Skeletal muscle tissue (tissue), 4 donors: ENCODE data around the gene DRAXIN. TPM values are rescaled to one million over a fixed set of nuclear protein-coding genes. Genes with fewer than 3 reads are reported as not detected.

Source experiments
- H3K27ac ChIP-seq: one replicate; pipeline ENCODE4 v1.7.0; 2013; ENCODE audit warnings: mild to moderate bottlenecking, low read depth, low read length, inconsistent platforms
- H3K27me3 ChIP-seq, 3 donors: one replicate each; pipeline ENCODE4 v1.7.0; 2013; ENCODE audit warnings: low read length in 3 of 3; ENCODE audit not compliant: control insufficient read depth in 3 of 3, insufficient read depth in 3 of 3
- H3K36me3 ChIP-seq, 3 donors: one replicate each; pipeline ENCODE4 v1.7.0; 2013; ENCODE audit warnings: low read length in 3 of 3; ENCODE audit not compliant: control insufficient read depth in 3 of 3, insufficient read depth in 3 of 3
- H3K4me1 ChIP-seq, 3 donors: one replicate each; pipeline ENCODE4 v1.7.0; 2013; ENCODE audit warnings: low read length in 3 of 3, mild to moderate bottlenecking in 3 of 3; ENCODE audit not compliant: control insufficient read depth in 3 of 3, insufficient read depth in 3 of 3
- H3K4me3 ChIP-seq, 3 donors: one replicate each; pipeline ENCODE4 v1.7.0; 2013; ENCODE audit warnings: low read length in 3 of 3
- H3K9ac ChIP-seq, 3 donors: one replicate each; pipeline ENCODE4 v1.7.0; 2013; ENCODE audit warnings: low read length in 3 of 3, mild to moderate bottlenecking in 3 of 3, moderate library complexity in 2 of 3, low read depth in 1 of 3
- H3K9me3 ChIP-seq, 3 donors: one replicate each; pipeline ENCODE4 v1.7.0; 2013; ENCODE audit warnings: low read length in 3 of 3; ENCODE audit not compliant: control insufficient read depth in 3 of 3
- total RNA-seq: library from RNA; depleted of rRNA; stranded (reverse); fragments of >200 nt; gene quantifications from one replicate; pipeline ENCODE4 v1.2.3, GENCODE V29; 2014
- donor health status: Osteomylitis.

Gene DRAXIN
- total RNA-seq, 1 donor from 2014 or later: not detected

DNA sequence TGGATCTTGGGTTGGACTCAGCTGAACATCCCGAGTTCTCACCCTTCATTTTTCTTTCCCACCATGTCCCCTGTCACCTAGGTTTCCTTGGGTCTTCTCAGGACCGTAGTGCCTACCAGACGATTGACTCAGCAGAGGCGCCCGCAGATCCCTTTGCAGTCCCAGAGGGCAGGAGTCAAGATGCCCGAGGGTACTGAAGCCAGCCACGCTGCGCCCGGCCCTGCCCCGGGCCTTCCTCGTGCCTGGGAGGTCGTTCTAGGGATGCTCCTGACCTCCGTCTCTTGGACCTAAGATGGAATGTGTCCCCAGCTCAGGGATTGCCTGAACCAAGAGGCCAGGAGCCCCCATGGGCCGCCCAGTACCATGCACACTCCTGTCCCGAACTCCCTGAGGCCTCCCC lies 58.5 kb downstream of the DRAXIN start:
- H3K9me3 ChIP-seq: no peaks in the 10 kb centered on the region
- H3K4me3 ChIP-seq: no peak overlapping the region
- H3K4me1 ChIP-seq: peaks cover 0 to 2% (median 0%) of the 10 kb centered on the region in 3 donors
- H3K36me3 ChIP-seq: peaks cover 30 to 46% (median 38%) of the 10 kb centered on the region in 3 donors
- no peaks in the 10 kb centered on the region for H3K27me3 ChIP-seq
- no peak overlapping the region for H3K9ac ChIP-seq
- no peak overlapping the region for H3K27ac ChIP-seq

- Histone ChIP-seq H3K9ac (no peak overlapping the region), H3K4me3 (no peak overlapping the region), H3K9me3 (no peaks in the 10 kb centered on the region), H3K4me1 (no peaks in the 10 kb centered on the region), H3K27me3 (no peaks in the 10 kb centered on the region), H3K36me3 (peaks cover 25 to 38% (median 30%) of the 10 kb centered on the region in 3 donors), H3K27ac (no peak overlapping the region)
Observed at GRCh38 chr1:11751087-11751486, 59.6 kb downstream of the DRAXIN start.

GRCh38 chr1:11752359-11753088 lies 61.0 kb downstream of the DRAXIN start:
- no peaks in the 10 kb centered on the region for H3K9me3 ChIP-seq
- H3K27me3 ChIP-seq: no peaks in the 10 kb centered on the region

GRCh38 chr1:11753555-11754208 lies 62.2 kb downstream of the DRAXIN start:
- no peak overlapping the region for H3K4me3 ChIP-seq
- no peaks in the 10 kb centered on the region for H3K9me3 ChIP-seq
- H3K27ac ChIP-seq: no peak overlapping the region
- peaks cover 14 to 19% (median 16%) of the 10 kb centered on the region in 3 donors for H3K36me3 ChIP-seq
- no peak overlapping the region for H3K9ac ChIP-seq
- H3K4me1 ChIP-seq: no peaks in the 10 kb centered on the region
- H3K27me3 ChIP-seq: no peaks in the 10 kb centered on the region

More at GRCh38 chr1:11752359-11753088, 61.0 kb downstream of the DRAXIN start:
- Histone ChIP-seq H3K27ac (no peak overlapping the region), H3K9ac (no peak overlapping the region), H3K4me3 (no peak overlapping the region), H3K36me3 (peaks cover 21 to 27% (median 26%) of the 10 kb centered on the region in 3 donors), H3K4me1 (no peaks in the 10 kb centered on the region)

DNA sequence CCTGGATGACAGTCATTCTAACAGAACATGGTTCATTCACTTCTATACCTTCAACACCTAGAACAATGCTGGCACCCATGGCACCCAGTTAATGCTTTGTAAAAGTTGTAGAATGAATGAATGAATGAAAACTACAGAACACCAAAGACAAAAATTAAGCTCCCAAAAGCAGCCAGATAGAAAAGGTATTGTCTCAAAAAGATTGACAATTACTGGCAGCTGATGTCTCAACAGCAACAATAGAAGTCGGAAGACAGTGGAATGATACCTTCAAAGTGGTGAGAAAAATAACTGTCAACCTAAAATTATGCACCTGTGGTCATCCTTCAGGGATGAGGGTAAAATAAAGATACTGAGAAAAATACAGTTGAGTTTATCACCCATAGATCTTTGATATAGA lies 65.5 kb downstream of the DRAXIN start:
- Histone ChIP-seq H3K27ac (no peak overlapping the region), H3K9me3 (no peaks in the 10 kb centered on the region), H3K27me3 (peaks cover 10 to 18% (median 13%) of the 10 kb centered on the region in 3 donors), H3K4me3 (no peak overlapping the region), H3K9ac (no peak overlapping the region), H3K4me1 (peaks cover 0 to 4% (median under 1%) of the 10 kb centered on the region in 3 donors), H3K36me3 (no peaks in the 10 kb centered on the region)

DNA sequence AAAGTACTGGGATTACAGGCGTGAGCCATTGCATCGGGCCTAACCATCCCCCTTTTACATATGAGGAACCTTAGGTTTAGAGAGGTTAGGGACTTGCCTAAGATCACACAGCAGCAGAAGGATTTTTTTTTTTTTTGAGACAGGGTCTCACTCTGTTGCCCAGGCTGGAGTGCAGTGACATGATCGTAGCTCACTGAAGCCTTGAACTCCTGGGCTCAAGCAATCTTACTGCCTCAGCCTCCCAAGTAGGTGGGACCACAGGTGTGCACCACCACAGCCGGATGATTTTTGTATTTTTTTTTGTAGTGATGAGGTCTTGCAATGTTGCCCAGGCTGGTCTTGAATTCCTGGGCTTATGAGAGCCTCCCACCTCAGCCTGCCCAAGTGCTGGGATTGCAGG lies 68.3 kb downstream of the DRAXIN start:
- H3K4me3 ChIP-seq: no peak overlapping the region
- peaks cover 15 to 26% (median 24%) of the 10 kb centered on the region in 3 donors for H3K27me3 ChIP-seq
- no peaks in the 10 kb centered on the region for H3K36me3 ChIP-seq
- H3K4me1 ChIP-seq: peaks cover 0 to 4% (median 3%) of the 10 kb centered on the region in 3 donors
- H3K9me3 ChIP-seq: no peaks in the 10 kb centered on the region
- H3K27ac ChIP-seq: no peak overlapping the region
- no peak overlapping the region for H3K9ac ChIP-seq

GRCh38 chr1:11761285-11761684 lies 69.8 kb downstream of the DRAXIN start:
- Histone ChIP-seq H3K4me3 (no peak overlapping the region), H3K9me3 (no peaks in the 10 kb centered on the region), H3K27me3 (peaks cover 15 to 26% (median 24%) of the 10 kb centered on the region in 3 donors), H3K9ac (no peak overlapping the region), H3K27ac (no peak overlapping the region), H3K4me1 (peaks cover 0 to 4% (median 3%) of the 10 kb centered on the region in 3 donors), H3K36me3 (no peaks in the 10 kb centered on the region)

DNA sequence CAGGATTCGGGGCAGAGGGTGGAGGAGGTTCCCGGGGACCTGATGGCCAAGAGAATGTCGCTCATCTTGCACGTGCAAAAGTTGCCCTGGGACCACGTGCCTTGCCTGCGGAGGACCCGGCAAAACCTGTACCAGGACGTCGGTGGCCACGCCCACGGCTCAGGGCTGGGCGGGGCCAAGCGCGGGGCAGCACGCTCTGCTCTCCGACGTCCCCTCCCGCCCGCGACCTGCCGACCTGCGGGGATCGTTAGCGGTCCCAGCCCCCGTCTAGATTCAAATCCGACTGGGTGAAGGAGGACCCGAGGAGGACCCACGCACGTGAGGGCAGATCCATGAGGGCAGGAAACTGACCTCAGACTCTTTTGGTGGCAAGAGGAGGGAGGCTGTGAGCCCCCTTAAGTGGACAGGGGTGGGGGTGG lies 70.5 kb downstream of the DRAXIN start, which contains the start of gene C1orf167:
C1orf167 (plus strand) TSS at position 206 of the 419 bp plus-strand sequence. CDS start 2,208 bp downstream, outside the sequence.
- Histone ChIP-seq H3K9me3 (no peaks in the 10 kb centered on the region), H3K27ac (no peak within 1 kb of the TSS), H3K4me3 (no peak within 1 kb of the TSS), H3K27me3 (peaks cover 15 to 26% (median 24%) of the 10 kb centered on the region in 3 donors), H3K9ac (no peak within 1 kb of the TSS), H3K36me3 (no peaks in the 10 kb centered on the region), H3K4me1 (peaks cover 0 to 4% (median 3%) of the 10 kb centered on the region in 3 donors)

DNA sequence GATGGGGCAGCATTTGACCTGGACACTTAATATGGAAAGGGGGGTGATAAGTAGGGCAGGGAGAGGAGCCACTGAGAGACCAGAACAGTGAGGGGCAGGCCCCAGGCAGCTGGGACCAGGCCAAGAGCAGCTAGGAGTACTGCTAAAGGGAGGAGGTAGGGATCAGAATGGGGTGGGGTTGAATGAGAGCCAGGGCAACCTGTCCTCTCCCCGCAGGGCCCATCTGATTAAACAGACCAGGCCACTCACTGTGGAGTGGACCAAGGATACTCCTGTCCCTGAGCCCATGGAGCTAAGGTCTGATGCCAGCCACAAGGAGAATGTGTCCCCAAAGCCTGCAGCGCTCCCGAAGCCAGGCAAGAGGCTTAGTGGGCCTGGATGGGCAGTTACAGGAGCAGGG lies 72.6 kb downstream of the DRAXIN start:
- Histone ChIP-seq H3K27ac (no peak overlapping the region), H3K27me3 (peaks cover 15 to 26% (median 24%) of the 10 kb centered on the region in 3 donors), H3K9ac (no peak overlapping the region), H3K9me3 (no peaks in the 10 kb centered on the region), H3K4me1 (peaks cover 0 to 4% (median 3%) of the 10 kb centered on the region in 3 donors), H3K36me3 (no peaks in the 10 kb centered on the region), H3K4me3 (no peak overlapping the region)

GRCh38 chr1:11764519-11764918 lies 73.0 kb downstream of the DRAXIN start:
- Histone ChIP-seq H3K4me3 (no peak overlapping the region), H3K27ac (no peak overlapping the region), H3K9ac (no peak overlapping the region), H3K27me3 (peaks cover 15 to 26% (median 24%) of the 10 kb centered on the region in 3 donors), H3K4me1 (peaks cover 0 to 4% (median 3%) of the 10 kb centered on the region in 3 donors), H3K9me3 (no peaks in the 10 kb centered on the region), H3K36me3 (no peaks in the 10 kb centered on the region)
